ENCODE results near the gene ARHGAP22. TPM values are rescaled to one million over a fixed set of nuclear protein-coding genes. Genes with fewer than 3 reads are reported as not detected.
A peak's percentile ranks its signal among the peaks of the same experiment; 100 is the strongest.

ARHGAP22 gene
- total RNA-seq, 1 donor from 2014 or later: 3.8 TPM

GRCh38 chr10:48518986-48519385 lies 85.9 kb downstream of the ARHGAP22 start:
- no peak for DNase-seq (ENCODE audit: low spot score, unreplicated experiment)
- Mint-ChIP-seq H3K4me1 (ENCODE audit: low read depth) (peaks cover 20% of the 10 kb centered on the region), H3K4me3 (ENCODE audit: low read depth) (no peak overlapping the region), H3K9me3 (ENCODE audit: low read depth) (peaks cover 8% of the 10 kb centered on the region), H3K27ac (no peak overlapping the region), H3K27me3 (peaks cover 19% of the 10 kb centered on the region), H3K36me3 (ENCODE audit: insufficient read depth) (peaks cover under 1% of the 10 kb centered on the region)
- TF ChIP-seq CTCF (IDR thresholded peaks at IDR 0.05; ENCODE audit: unreplicated experiment): no peak

- peaks cover 19% of the 10 kb centered on the region for H3K27me3 Mint-ChIP-seq
- DNase-seq (ENCODE audit: low spot score, unreplicated experiment): no peak
- H3K27ac Mint-ChIP-seq: peak overlapping the region; percentile 26
- peaks cover 2% of the 10 kb centered on the region for H3K36me3 Mint-ChIP-seq (ENCODE audit: insufficient read depth)
- peaks cover 20% of the 10 kb centered on the region for H3K4me1 Mint-ChIP-seq (ENCODE audit: low read depth)
- peaks cover 10% of the 10 kb centered on the region for H3K9me3 Mint-ChIP-seq (ENCODE audit: low read depth)
- TF ChIP-seq CTCF (IDR thresholded peaks at IDR 0.05; ENCODE audit: unreplicated experiment): no peak
- H3K4me3 Mint-ChIP-seq (ENCODE audit: low read depth): no peak overlapping the region
Observed at GRCh38 chr10:48517911-48518811, 86.7 kb downstream of the ARHGAP22 start.

- H3K36me3 Mint-ChIP-seq (ENCODE audit: insufficient read depth): peaks cover 2% of the 10 kb centered on the region
- H3K27me3 Mint-ChIP-seq: peaks cover 19% of the 10 kb centered on the region
- DNase-seq (ENCODE audit: low spot score, unreplicated experiment): no peak
Observed at GRCh38 chr10:48517482-48517881, 87.4 kb downstream of the ARHGAP22 start.

GRCh38 chr10:48516911-48517310 lies 88.0 kb downstream of the ARHGAP22 start:
- TF ChIP-seq CTCF (IDR thresholded peaks at IDR 0.05; ENCODE audit: unreplicated experiment): no peak
- DNase-seq (ENCODE audit: low spot score, unreplicated experiment): no peak
- Mint-ChIP-seq H3K4me3 (ENCODE audit: low read depth) (no peak overlapping the region), H3K36me3 (ENCODE audit: insufficient read depth) (peaks cover 2% of the 10 kb centered on the region), H3K27me3 (peaks cover 19% of the 10 kb centered on the region), H3K9me3 (ENCODE audit: low read depth) (peaks cover 10% of the 10 kb centered on the region), H3K4me1 (ENCODE audit: low read depth) (peaks cover 17% of the 10 kb centered on the region), H3K27ac (no peak overlapping the region)

More at GRCh38 chr10:48517482-48517881, 87.4 kb downstream of the ARHGAP22 start:
- Mint-ChIP-seq H3K4me1 (ENCODE audit: low read depth) (peaks cover 17% of the 10 kb centered on the region), H3K4me3 (ENCODE audit: low read depth) (no peak overlapping the region), H3K27ac (no peak overlapping the region), H3K9me3 (ENCODE audit: low read depth) (peaks cover 10% of the 10 kb centered on the region)
- TF ChIP-seq CTCF (IDR thresholded peaks at IDR 0.05; ENCODE audit: unreplicated experiment): no peak

- peaks cover 2% of the 10 kb centered on the region for H3K36me3 Mint-ChIP-seq (ENCODE audit: insufficient read depth)
- no peak overlapping the region for H3K4me3 Mint-ChIP-seq (ENCODE audit: low read depth)
- no peak for DNase-seq (ENCODE audit: low spot score, unreplicated experiment)
- peaks cover 10% of the 10 kb centered on the region for H3K9me3 Mint-ChIP-seq (ENCODE audit: low read depth)
- TF ChIP-seq CTCF (IDR thresholded peaks at IDR 0.05; ENCODE audit: unreplicated experiment): no peak
- peaks cover 10% of the 10 kb centered on the region for H3K4me1 Mint-ChIP-seq (ENCODE audit: low read depth)
- peaks cover 5% of the 10 kb centered on the region for H3K27me3 Mint-ChIP-seq
- no peak overlapping the region for H3K27ac Mint-ChIP-seq
Observed at GRCh38 chr10:48514916-48515315, 90.0 kb downstream of the ARHGAP22 start.
